ENCODE results near the gene PAQR9.

PAQR9 gene

GRCh38 chr3:142963516-142964448, at the start of gene PAQR9:
Gene PAQR9, minus strand, starts transcription at chr3:142963674. Its CDS starts 338 bp downstream, at chr3:142963336.
- no peak within 1 kb of the TSS for H3K27ac ChIP-seq
- H3K4me3 ChIP-seq: peak within 1 kb of the TSS; percentile 80
- DNase-seq (ENCODE audit: low spot score): no peak
- TF ChIP-seq, protein P1, sequence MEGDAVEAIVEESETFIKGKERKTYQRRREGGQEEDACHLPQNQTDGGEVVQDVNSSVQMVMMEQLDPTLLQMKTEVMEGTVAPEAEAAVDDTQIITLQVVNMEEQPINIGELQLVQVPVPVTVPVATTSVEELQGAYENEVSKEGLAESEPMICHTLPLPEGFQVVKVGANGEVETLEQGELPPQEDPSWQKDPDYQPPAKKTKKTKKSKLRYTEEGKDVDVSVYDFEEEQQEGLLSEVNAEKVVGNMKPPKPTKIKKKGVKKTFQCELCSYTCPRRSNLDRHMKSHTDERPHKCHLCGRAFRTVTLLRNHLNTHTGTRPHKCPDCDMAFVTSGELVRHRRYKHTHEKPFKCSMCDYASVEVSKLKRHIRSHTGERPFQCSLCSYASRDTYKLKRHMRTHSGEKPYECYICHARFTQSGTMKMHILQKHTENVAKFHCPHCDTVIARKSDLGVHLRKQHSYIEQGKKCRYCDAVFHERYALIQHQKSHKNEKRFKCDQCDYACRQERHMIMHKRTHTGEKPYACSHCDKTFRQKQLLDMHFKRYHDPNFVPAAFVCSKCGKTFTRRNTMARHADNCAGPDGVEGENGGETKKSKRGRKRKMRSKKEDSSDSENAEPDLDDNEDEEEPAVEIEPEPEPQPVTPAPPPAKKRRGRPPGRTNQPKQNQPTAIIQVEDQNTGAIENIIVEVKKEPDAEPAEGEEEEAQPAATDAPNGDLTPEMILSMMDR (IDR thresholded peaks at IDR 0.05): no peak

GRCh38 chr3:143011705-143012104, 48.2 kb upstream of the PAQR9 start:
- H3K27ac ChIP-seq: no peak overlapping the region
- no peak overlapping the region for H3K4me3 ChIP-seq
- DNase-seq (ENCODE audit: low spot score): no peak
- TF ChIP-seq, protein P1 (IDR thresholded peaks at IDR 0.05): no peak

DNA sequence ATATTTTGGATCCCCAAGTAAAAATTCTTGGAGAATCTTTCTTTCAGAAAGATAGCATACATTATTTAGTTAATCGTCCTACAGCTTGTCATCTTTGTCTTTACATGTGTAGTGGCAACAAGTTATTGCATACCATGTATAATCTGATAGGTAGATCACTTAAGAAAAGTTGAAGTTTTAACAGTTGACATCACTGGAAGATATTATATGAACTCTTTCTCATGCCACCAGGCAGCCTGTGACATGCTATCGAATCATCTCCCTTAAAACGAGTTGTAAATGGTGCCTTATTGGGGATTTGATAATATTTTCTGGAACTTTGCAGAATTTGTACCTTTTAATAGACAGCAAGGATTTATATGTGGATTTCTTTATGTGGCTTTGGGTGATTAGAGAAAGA, 46.5 kb upstream of the PAQR9 start:
- TF ChIP-seq, protein P1 (IDR thresholded peaks at IDR 0.05): no peak
- H3K27ac ChIP-seq: no peak overlapping the region
- no peak for DNase-seq (ENCODE audit: low spot score)
- H3K4me3 ChIP-seq: no peak overlapping the region

GRCh38 chr3:143004823-143005222, 41.3 kb upstream of the PAQR9 start:
- no peak overlapping the region for H3K27ac ChIP-seq
- no peak overlapping the region for H3K4me3 ChIP-seq
- TF ChIP-seq, protein P1 (IDR thresholded peaks at IDR 0.05): no peak
- DNase-seq (ENCODE audit: low spot score): no peak

DNA sequence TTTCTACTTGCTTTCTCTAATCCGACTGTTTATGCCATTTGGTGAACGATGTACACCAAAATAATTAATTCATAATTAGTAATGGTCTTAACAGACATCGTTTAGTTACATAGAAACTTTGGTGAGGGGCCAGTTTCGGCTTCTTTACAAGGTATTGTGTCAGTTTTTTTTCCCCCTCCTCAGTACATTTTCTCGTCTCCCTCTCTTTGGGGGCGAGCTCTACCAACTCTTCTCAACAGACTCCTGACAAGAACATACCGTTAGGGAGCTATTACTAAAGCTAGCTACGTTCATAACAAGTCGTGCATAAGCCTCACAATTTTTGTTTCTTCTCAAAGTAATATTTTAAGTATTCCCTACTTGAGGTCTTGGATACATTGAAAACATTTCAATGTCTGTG, 39.3 kb upstream of the PAQR9 start:
- TF ChIP-seq, protein P1 (IDR thresholded peaks at IDR 0.05): no peak
- H3K27ac ChIP-seq: no peak overlapping the region
- DNase-seq (ENCODE audit: low spot score): no peak
- H3K4me3 ChIP-seq: peak overlapping the region; percentile 83

DNA sequence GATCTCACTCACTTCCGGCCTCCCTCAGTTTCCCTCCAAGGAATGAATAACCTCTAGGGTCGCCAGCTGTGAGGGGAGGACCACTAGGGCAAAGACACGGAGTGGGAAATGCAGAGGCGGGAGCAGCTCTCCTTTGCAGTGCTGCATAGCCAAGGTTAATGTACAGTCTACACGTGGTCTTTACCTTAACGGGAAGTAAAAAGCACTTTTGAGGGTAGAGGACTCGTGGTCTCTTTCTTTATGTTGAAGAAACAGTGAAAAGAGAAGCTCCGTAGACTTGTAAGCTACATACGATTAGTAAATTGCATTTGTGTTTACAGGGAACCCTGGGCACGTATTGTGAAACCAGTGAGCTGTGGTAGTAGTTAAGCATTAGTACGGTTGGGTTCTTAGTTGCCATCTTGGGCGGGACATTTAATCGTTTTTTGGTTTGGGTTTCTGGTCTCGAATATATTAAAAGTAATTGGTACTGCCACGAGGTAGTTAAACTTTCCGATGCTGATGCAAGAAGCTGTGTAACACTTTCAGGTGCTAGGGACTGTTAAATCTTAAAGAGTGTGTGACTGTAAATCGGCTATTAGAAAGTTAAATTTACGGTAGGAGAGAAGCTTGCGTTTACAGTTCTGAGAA, 38.7 kb upstream of the PAQR9 start:
- Histone ChIP-seq H3K4me3 (peak overlapping the region; percentile 83), H3K27ac (peak overlapping the region; percentile 91 to 96)
- TF ChIP-seq, protein P1 (IDR thresholded peaks at IDR 0.05): no peak
- no peak for DNase-seq (ENCODE audit: low spot score)
